NCI-H2227 treated with DMSO at 0.1 percent for 48 hours (cell line): ENCODE measurements around the gene SIDT2.
"Not testable (repeated sequence)": the region's sequence is repeated elsewhere in the genome, so short reads cannot be mapped to it uniquely, and the experiment has no call there.

Source experiments
- DNase-seq: peaks from one replicate; lab custom pipeline; 2025; lab: John Stamatoyannopoulos, UW

Gene SIDT2

GRCh38 chr11:117204283-117205080, 25.9 kb downstream of the SIDT2 start:
- no peak for DNase-seq

DNA sequence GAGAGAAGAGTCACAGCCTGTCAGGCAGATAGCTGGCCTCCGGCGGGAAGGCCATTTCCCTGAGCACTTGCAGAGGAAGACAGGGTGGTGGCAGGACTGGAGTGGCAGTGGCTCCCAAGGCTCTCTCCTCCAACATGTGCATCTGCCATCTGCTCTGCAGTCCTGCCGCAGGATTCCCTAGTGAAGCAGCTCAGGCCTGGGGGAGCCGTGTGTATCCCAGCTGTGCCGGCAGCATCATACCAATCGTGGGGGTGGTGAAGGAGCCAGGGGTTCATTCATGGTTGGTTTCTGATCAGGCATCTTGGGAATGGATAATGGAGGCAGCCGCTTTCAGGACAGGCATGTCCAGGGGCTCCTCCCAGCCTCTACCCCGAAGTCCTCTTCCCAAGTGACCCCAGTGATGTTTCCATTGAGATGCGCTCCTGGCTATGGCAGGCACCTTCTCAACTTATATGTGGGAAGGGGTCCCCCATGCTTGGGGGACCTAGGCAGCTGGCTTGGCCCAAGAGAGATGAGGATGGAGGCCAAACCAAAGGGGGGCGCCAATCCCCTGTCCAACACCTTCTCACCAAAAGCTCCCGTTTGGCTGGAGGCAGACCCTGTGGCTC, 26.8 kb downstream of the SIDT2 start:
- no peak for DNase-seq

DNA sequence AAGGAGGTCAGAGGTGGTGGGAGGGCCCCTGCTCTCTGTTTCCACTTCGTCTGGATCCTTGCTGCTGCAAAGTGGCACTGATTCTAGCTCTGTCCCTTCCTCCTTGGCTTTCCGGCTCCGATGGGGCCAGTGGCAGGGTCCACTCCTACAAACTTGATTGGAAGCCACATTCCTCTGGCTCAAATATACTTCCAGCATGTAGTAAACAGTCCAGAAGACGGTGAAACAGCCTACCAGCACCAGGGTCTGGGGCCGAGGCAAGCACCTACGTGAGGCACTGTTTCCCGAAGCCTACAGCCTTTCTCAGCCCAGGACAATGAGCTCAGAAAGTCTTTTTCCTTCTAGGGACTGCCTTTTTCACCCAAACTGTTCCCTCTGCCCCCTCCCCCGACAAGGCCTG, 27.6 kb downstream of the SIDT2 start:
- not testable (repeated sequence) for DNase-seq

- DNase-seq, result not testable (repeated sequence)
These were observed 28.3 kb downstream of the SIDT2 start for GRCh38 chr11:117206859-117207258.

- not testable (repeated sequence) for DNase-seq
These were observed 28.9 kb downstream of the SIDT2 start for GRCh38 chr11:117207481-117207880.

GRCh38 chr11:117208710-117209109, 30.2 kb downstream of the SIDT2 start:
- DNase-seq, result not testable (repeated sequence)

- not testable (repeated sequence) for DNase-seq
These were observed 31.0 kb downstream of the SIDT2 start for GRCh38 chr11:117209351-117210125.

DNA sequence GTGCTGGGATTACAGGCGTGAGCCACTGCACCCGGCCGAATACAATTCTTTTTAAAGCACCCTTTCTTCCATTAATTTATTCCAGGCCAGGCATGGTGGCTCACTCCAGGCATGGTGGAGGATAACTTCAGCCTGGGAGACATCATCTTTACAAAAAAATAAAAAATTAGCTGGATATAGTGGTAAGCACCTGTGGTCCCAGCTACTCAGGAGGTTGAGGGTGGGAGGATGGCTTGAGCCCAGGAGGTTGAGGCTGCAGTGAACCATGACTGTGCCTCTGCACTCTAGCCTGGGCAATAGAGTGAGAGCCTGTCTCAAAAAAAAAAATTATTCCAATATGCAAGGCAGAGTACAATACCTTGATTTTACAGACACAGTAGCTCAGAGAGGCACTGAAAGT, 32.1 kb downstream of the SIDT2 start:
- no peak for DNase-seq

DNA sequence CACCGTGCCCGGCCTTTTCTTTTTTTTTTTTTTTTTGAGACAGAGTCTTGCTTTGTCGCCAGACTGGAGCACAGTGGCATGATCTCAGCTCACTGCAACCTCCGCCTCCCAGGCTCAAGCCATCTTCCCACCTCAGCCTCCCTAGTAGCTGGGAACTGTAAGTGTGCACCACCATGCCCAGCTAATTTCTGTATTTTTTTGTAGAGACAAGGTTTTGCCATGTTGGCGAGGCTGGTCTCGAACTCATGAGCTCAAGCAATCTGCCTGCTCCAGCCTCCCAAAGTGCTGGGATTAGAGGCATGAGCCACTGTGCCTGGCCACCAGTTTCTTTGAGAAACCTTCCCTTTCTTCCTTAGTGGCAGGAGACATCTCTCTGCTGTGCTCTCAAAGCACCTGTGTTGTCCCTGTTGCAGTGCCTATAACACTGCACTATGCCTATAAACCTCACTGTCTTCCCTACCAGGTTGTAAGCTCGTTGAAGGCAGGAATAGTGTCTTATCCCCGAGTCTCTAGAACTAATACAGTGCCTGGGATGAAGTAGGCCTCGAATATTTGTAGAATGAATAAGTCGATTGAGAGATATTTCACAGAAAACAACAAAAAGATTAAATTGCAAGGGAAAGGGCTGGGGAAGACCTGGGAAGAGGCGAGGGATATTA, 34.3 kb downstream of the SIDT2 start:
- DNase-seq, result no peak

GRCh38 chr11:117214404-117215110, 36.0 kb downstream of the SIDT2 start:
- no peak for DNase-seq

DNA sequence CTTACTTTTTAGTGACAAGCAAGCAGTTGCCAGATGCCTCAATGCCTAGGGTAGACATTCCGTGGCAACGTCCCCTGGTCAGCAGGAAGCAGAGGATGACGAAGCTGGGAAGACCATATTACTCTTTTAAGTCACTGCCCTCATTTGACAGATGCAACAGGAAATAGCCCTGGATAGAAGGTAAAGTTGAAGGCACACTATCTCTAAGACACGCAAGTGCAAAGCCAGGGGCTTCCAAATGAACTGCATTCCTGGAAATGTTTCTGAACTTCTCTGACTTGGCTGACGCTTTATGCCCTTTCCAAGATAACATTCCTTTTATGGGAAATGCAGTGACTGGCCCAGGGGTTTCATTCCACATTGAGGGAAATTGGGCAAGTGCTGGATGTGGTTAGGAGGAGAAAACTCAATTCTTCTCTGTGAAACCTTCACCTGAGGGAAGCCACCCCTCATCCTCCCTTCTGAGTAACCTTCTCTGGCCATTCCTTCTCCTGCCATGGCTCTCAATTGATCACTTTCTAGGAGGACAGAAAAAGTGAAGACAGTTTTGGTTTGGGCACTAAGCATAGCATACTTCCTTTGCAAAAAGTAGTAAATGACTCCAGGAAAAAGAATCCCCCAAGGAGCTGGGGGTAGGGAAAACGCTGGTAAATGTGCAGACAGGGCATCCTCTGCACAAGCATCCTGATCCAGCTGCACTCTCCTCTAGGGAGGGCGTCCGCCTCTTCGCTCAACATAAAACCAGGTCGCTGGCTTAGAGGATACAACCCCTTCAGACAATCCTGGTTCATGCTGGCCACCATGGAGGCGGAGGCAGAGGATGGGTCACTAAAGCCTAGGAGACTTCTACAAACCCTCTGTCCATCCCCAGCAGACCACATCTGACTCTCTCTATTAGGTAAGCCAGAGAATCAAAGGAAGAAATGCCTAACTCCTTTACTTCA, 38.9 kb downstream of the SIDT2 start:
- DNase-seq, result no peak

GRCh38 chr11:117218133-117218915, 39.8 kb downstream of the SIDT2 start:
- no peak for DNase-seq

DNA sequence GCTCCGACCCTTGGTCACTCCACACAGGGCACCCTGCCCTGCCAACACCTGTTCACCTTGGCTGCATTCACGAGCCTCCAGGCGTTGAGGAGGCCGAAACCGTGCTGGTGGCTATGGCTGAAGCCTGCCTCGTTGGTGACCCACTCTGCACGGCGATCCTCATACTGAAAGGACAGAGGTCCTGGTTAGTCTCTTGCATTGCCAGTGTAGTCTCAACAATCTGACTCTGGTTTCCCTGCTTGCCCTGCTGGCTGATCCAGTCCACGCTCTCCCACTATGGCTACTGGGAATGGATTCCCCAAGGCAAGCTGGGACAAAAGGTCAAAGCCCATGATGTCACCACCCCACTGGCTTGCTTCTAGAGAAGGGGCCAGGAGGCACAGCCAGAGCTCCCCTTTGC, 40.5 kb downstream of the SIDT2 start:
- DNase-seq, result no peak

GRCh38 chr11:117219455-117219854, 40.9 kb downstream of the SIDT2 start:
- DNase-seq, result no peak

- no peak for DNase-seq
These were observed 41.5 kb downstream of the SIDT2 start for GRCh38 chr11:117219995-117220394.

GRCh38 chr11:117220568-117220967, 42.0 kb downstream of the SIDT2 start:
- no peak for DNase-seq

GRCh38 chr11:117220999-117221774, 42.6 kb downstream of the SIDT2 start:
- peak; percentile 4 for DNase-seq

DNA sequence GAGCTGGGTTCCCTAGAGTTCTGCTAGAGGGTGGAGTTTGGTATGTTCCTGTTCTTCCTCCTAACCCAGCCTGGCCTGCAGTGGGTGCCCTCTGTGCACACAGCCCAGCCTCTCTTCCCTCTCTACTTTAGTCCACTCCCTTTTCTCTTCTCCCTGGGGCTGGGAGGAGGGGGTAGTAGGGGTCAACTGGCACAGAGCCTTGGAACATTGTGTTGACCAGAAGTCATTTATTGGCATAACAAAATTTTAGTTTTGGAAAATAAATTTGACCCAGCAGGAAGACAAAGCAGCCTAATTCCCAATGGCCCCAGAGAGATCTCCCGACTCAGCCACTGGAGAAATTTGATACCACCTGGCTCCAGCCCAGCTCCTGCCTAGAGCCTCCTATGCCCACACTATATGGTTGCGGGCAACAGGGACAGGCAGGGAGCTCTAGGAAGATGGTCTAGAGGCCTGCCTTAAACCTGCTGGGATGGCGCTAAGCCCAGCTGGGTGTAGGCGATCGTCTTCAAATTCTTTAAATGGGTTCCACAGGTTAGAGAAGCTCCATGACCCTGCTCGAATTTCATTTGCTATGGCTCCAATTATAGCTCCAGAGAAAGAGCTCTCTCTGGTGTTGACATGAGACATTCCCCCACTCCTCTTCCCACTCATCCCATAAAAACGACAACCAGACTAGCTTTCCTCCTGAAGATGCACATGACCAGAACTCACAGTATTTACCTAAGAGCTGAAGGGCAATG, 43.4 kb downstream of the SIDT2 start:
- no peak for DNase-seq
